ENCODE measurements around the gene AMOTL2.

The AMOTL2 gene

DNA sequence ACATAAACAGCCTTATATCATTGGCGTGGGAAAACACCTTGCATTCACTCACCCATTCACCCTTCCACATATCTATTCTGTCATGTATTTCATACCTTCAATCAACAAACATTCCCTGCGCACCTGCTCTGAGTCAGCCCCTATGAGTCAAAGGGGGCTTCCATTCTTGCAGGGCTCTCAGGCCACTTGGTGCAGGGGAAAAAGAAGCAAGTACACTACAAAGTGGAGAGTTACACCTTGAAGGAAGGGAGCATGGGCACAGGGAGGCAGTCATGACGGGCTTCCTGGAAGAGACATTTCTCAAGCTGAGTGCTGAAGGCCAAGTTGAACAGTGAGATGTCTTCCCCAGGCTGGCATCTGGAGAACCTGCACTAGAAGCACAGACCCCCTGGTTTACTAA lies 4.6 kb upstream of the AMOTL2 start:
- no peaks in the 10 kb centered on the region for H3K9me3 ChIP-seq (ENCODE audit: control insufficient read depth, insufficient read depth, low read length)
- H3K27ac ChIP-seq (ENCODE audit: low read depth, low read length) = no peak overlapping the region
- H3K79me2 ChIP-seq (ENCODE audit: control insufficient read depth, low read length) = no peaks in the 10 kb centered on the region
- H3K4me1 ChIP-seq (ENCODE audit: control insufficient read depth, low read length) = no peaks in the 10 kb centered on the region
- no peaks in the 10 kb centered on the region for H3K36me3 ChIP-seq (ENCODE audit: control insufficient read depth, low read length)
- H3K4me2 ChIP-seq (ENCODE audit: low read length) = no peak overlapping the region
- no peaks in the 10 kb centered on the region for H4K20me1 ChIP-seq (ENCODE audit: control insufficient read depth, insufficient read depth, low read depth, low read length)
- H3F3A ChIP-seq (ENCODE audit: control insufficient read depth, insufficient read depth) = no peaks in the 10 kb centered on the region
- H3K27me3 ChIP-seq (ENCODE audit: control insufficient read depth, low read length) = peaks cover 19% of the 10 kb centered on the region
- no peak for TF ChIP-seq EZH2phosphoT487 (IDR thresholded peaks at IDR 0.05; ENCODE audit: borderline replicate concordance, low read length)
- TF ChIP-seq, protein P1, sequence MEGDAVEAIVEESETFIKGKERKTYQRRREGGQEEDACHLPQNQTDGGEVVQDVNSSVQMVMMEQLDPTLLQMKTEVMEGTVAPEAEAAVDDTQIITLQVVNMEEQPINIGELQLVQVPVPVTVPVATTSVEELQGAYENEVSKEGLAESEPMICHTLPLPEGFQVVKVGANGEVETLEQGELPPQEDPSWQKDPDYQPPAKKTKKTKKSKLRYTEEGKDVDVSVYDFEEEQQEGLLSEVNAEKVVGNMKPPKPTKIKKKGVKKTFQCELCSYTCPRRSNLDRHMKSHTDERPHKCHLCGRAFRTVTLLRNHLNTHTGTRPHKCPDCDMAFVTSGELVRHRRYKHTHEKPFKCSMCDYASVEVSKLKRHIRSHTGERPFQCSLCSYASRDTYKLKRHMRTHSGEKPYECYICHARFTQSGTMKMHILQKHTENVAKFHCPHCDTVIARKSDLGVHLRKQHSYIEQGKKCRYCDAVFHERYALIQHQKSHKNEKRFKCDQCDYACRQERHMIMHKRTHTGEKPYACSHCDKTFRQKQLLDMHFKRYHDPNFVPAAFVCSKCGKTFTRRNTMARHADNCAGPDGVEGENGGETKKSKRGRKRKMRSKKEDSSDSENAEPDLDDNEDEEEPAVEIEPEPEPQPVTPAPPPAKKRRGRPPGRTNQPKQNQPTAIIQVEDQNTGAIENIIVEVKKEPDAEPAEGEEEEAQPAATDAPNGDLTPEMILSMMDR (IDR thresholded peaks at IDR 0.05; ENCODE audit: low read depth, low read length, poor library complexity, severe bottlenecking) = no peak
- H3K4me3 ChIP-seq (ENCODE audit: low read length) = no peak overlapping the region
- H3K9me2 ChIP-seq (replicated peaks; ENCODE audit: control insufficient read depth, low read length) = no peaks in the 10 kb centered on the region

GRCh38 chr3:134378384-134378783 lies 4.1 kb upstream of the AMOTL2 start:
- no peak for TF ChIP-seq EZH2phosphoT487 (IDR thresholded peaks at IDR 0.05; ENCODE audit: borderline replicate concordance, low read length)
- TF ChIP-seq, protein P1 (IDR thresholded peaks at IDR 0.05; ENCODE audit: low read depth, low read length, poor library complexity, severe bottlenecking) = peak; percentile 44
- Histone ChIP-seq H3K27me3 (ENCODE audit: control insufficient read depth, low read length) (peaks cover 19% of the 10 kb centered on the region), H3K4me1 (ENCODE audit: control insufficient read depth, low read length) (no peaks in the 10 kb centered on the region), H4K20me1 (ENCODE audit: control insufficient read depth, insufficient read depth, low read depth, low read length) (no peaks in the 10 kb centered on the region), H3K9me2 (replicated peaks; ENCODE audit: control insufficient read depth, low read length) (no peaks in the 10 kb centered on the region), H3K27ac (ENCODE audit: low read depth, low read length) (no peak overlapping the region), H3K79me2 (ENCODE audit: control insufficient read depth, low read length) (no peaks in the 10 kb centered on the region), H3K36me3 (ENCODE audit: control insufficient read depth, low read length) (no peaks in the 10 kb centered on the region), H3K4me3 (ENCODE audit: low read length) (no peak overlapping the region), H3F3A (ENCODE audit: control insufficient read depth, insufficient read depth) (no peaks in the 10 kb centered on the region), H3K9me3 (ENCODE audit: control insufficient read depth, insufficient read depth, low read length) (no peaks in the 10 kb centered on the region), H3K4me2 (ENCODE audit: low read length) (no peak overlapping the region)

DNA sequence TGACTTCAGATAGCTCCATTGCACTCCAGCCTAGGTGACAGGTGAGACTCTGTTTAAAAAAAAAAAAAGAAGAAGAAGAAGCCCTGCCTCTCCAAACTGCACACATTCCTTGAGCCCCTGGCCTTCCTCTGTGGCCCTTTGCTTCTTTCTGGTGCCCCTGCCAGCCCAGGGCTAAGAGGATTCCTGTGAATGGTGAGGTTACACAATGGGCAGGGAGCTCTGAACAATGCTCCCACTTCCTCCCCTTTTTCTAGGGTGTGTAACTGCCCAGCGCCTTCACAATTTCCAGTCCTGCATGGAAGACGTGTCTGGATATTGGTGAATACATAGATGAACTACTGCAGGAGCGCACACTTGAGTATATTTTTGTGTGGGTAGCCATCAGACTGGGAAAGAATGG lies 3.6 kb upstream of the AMOTL2 start:
- Histone ChIP-seq H3K9me2 (replicated peaks; ENCODE audit: control insufficient read depth, low read length) (no peaks in the 10 kb centered on the region), H3K4me1 (ENCODE audit: control insufficient read depth, low read length) (no peaks in the 10 kb centered on the region), H4K20me1 (ENCODE audit: control insufficient read depth, insufficient read depth, low read depth, low read length) (no peaks in the 10 kb centered on the region), H3K4me2 (ENCODE audit: low read length) (no peak overlapping the region), H3F3A (ENCODE audit: control insufficient read depth, insufficient read depth) (no peaks in the 10 kb centered on the region), H3K79me2 (ENCODE audit: control insufficient read depth, low read length) (no peaks in the 10 kb centered on the region), H3K4me3 (ENCODE audit: low read length) (no peak overlapping the region), H3K9me3 (ENCODE audit: control insufficient read depth, insufficient read depth, low read length) (no peaks in the 10 kb centered on the region), H3K27me3 (ENCODE audit: control insufficient read depth, low read length) (peaks cover 19% of the 10 kb centered on the region), H3K36me3 (ENCODE audit: control insufficient read depth, low read length) (no peaks in the 10 kb centered on the region), H3K27ac (ENCODE audit: low read depth, low read length) (no peak overlapping the region)
- no peak for TF ChIP-seq EZH2phosphoT487 (IDR thresholded peaks at IDR 0.05; ENCODE audit: borderline replicate concordance, low read length)
- TF ChIP-seq, protein P1 (IDR thresholded peaks at IDR 0.05; ENCODE audit: low read depth, low read length, poor library complexity, severe bottlenecking) = no peak

Measured in DOHH2 (cell line).